Motor neuron (in vitro differentiated cells): ENCODE measurements around the gene UBE2E2. TPM values are rescaled to one million over a fixed set of nuclear protein-coding genes. Genes with fewer than 3 reads are reported as not detected.
"Not testable (repeated sequence)": the region's sequence is repeated elsewhere in the genome, so short reads cannot be mapped to it uniquely, and the experiment has no call there.

Experiments
- ATAC-seq, 8 experiments: fragments of 200-7000 bp; cut with Tn5 transposase; replicated peaks in 6 of 8; 2 replicates each; pipeline ENCODE4 v1.8.0; 2021; ENCODE audit warnings: mild to moderate bottlenecking in 8 of 8, moderate library complexity in 8 of 8
- H3K27ac ChIP-seq, 2 donors: fragments of 250-450 bp; sonication (Bioruptor Pico); 2 replicates each; pipeline ENCODE4 v1.9.0; 2021; ENCODE audit warnings: antibody characterized with exemption in 2 of 2, mild to moderate bottlenecking in 2 of 2, moderate library complexity in 1 of 2
- H3K4me1 ChIP-seq, 2 donors: fragments of 250-450 bp; sonication (Bioruptor Pico); replicated peaks in 1 of 2; 2 replicates each; pipeline ENCODE4 v1.6.1; 2021; ENCODE audit warnings: antibody characterized with exemption in 2 of 2, mild to moderate bottlenecking in 2 of 2, moderate library complexity in 1 of 2
- H3K4me3 ChIP-seq, 5 donors: fragments of 250-450 bp; sonication (Bioruptor Pico); 2 replicates each; pipeline ENCODE4 v1.9.0; 2021; ENCODE audit warnings: antibody characterized with exemption in 5 of 5, mild to moderate bottlenecking in 5 of 5, moderate library complexity in 4 of 5
- WGBS, 10 experiments: fragments of 450-650 bp; shearing (Covaris generic); methylation state at CpG; one replicate each; pipeline ENCODE4 v1.0.0; 2022; 5-methylcytosine and 5-hydroxymethylcytosine counted together
- in situ Hi-C, 9 experiments: fragments of 400-800 bp; cut with MboI; loops; one replicate each; pipeline ENCODE4 v1.15.0; 2021; ENCODE audit warnings: low sequenced_read_pairs in 9 of 9, low pct_unique_long_range_greater_than_20kb in 2 of 9; ENCODE audit not compliant: unreplicated experiment in 9 of 9
- total RNA-seq, 8 experiments: library from RNA; unstranded; fragments of 300-600 nt; gene quantifications; 2 replicates each; pipeline versions ENCODE4 v1.2.3 to v1.2.4, GENCODE V29; 2022

UBE2E2 gene
- total RNA-seq, 8 experiments from 2014 or later = 21.8 to 56.8 (median 46.5) TPM

DNA sequence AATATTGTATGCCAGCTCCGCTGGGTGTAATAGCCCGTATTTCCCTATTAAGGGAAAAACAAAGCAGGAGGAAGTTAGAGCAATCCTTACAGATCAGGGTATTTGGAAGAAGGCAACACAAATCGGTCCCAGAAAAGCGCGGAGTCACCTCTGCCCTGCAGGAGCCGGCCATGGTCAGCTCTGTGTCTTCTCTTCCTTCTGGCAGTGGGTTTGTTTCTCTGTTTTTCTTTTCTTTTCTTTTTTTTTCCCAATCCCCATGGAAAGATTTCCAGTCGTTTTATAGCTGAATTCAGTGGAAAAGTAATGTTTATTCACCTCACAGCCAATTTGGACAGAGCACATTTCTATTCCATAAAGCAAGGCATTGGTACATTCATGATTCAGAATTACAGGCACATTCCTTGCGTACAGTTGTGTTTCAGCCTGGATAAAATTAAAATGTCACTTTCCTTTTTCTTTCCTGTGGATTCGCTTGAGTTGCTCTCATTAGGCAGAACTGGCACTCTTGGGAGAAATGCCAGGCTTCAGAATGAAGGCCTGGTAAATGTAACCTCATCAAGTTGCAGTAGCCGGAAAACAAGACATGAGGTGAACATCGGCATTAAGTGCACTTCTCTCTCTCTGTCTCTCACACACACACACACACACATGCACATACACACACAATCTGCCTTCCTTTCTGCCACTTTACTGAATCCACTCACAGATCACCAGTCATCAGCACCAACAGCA is 398.1 kb downstream of the UBE2E2 start:
- Histone ChIP-seq H3K4me3 (no peak overlapping the region), H3K27ac (no peak overlapping the region), H3K4me1 (peaks cover 0 to 2% of the 10 kb centered on the region in 2 donors)
- WGBS, 10 experiments = 27 to 92% (median 78%) methylated on average over 2 to 10 of the region's 11 CpGs
- in situ Hi-C loops = no loop called here
- ATAC-seq = no peak

GRCh38 chr3:23602971-23603370 is 399.8 kb downstream of the UBE2E2 start:
- H3K4me1 ChIP-seq = no peaks in the 10 kb centered on the region
- WGBS, 10 experiments = 44 to 95% (median 76%) methylated on average over 3 to 9 of the region's 9 CpGs; no CpG with 5 or more reads in 3 of the 10 experiments
- H3K4me3 ChIP-seq = no peak overlapping the region
- H3K27ac ChIP-seq = no peak overlapping the region
- in situ Hi-C loops = no loop called here
- ATAC-seq = no peak

DNA sequence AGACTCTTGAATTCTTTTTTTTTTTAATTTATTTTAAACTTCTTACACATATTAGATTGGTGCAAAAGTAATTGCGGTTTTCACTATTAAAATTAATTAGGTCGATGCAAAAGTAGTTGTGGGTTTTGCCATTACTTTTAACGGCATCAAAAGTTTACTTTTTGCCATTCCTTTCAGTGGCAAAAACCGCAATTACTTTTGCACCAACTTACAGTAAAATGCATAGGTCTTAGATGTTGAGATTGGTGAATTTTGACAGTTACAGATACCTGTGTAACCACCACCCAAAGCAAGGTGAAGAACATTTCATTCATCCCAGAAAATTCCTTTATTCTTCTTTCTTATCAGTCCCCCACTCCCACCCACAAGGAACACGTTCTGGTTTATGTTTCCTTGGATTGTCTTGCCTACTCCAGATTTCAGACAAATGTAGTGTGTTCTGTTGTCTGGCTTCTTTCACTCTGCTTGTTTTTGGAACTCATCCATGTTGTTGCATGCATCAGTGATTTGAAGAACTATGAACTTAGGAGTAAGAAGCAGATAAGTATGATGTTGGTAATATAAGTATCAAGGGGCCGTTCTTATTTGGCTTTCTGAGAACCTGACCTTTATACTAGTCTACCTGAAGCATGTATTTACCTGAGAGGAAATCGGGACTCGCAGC is 404.2 kb downstream of the UBE2E2 start:
- WGBS, 10 experiments = 43 to 97% (median 92%) methylated on average over 3 to 8 of the region's 8 CpGs; no CpG with 5 or more reads in 2 of the 10 experiments
- Histone ChIP-seq H3K4me3 (no peak overlapping the region), H3K27ac (no peak overlapping the region), H3K4me1 (peaks cover 0 to 3% of the 10 kb centered on the region in 2 donors)
- no peak for ATAC-seq
- in situ Hi-C loops = no loop called here

GRCh38 chr3:23608650-23609049 is 405.5 kb downstream of the UBE2E2 start:
- Histone ChIP-seq H3K4me3 (no peak overlapping the region), H3K4me1 (peaks cover 0 to 3% of the 10 kb centered on the region in 2 donors), H3K27ac (no peak overlapping the region)
- in situ Hi-C loops = no loop called here
- WGBS, 10 experiments = 79 to 89% (median 83%) methylated on average over 1 to 2 of the region's 2 CpGs; no CpG with 5 or more reads in 5 of the 10 experiments
- peak in 1 of 8 experiments; percentile 44 for ATAC-seq

GRCh38 chr3:23611737-23612295 is 408.7 kb downstream of the UBE2E2 start:
- Histone ChIP-seq H3K4me3 (no peak overlapping the region), H3K4me1 (peaks cover 0 to 3% of the 10 kb centered on the region in 2 donors), H3K27ac (no peak overlapping the region)
- 48 to 92% (median 79%) methylated on average over 1 to 10 of the region's 13 CpGs; no CpG with 5 or more reads in 1 of the 10 experiments for WGBS, 10 experiments
- ATAC-seq = peak in 6 of 8 experiments; percentile 36 to 62 (median 43)
- in situ Hi-C loops = no loop called here

DNA sequence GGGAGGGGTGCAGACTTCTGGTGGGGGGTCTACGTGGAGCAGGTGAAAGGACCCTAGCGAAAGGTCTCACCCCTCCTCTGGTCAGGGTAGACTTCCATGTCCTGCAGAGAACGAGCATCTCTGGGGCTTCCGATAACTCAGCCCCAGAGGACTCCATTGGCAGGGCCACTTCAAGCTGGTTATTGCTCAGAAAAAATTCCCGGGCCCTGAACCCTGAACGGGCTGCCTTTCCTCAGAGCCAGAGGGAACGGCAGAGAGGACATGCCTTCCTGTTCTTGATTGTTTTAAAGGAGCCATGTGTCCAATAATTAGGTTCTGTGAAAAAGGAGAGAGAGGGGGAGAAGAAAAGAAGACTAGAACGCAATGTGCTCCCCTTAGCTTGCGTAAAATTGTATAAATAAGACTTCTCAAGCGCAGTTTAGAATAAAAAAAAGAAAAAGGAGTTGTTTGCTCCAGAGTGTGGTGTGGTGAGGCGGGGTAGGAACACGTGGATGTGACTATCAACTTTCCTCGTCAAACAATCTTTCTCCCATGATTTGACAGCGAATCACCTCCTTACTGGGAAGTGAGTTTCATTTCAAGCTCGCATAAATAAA is 409.3 kb downstream of the UBE2E2 start:
- no peak overlapping the region for H3K27ac ChIP-seq
- peaks cover 0 to 3% of the 10 kb centered on the region in 2 donors for H3K4me1 ChIP-seq
- in situ Hi-C loops = no loop called here
- no peak overlapping the region for H3K4me3 ChIP-seq
- peak in 1 of 8 experiments; percentile 69 for ATAC-seq
- 48 to 92% (median 82%) methylated on average over 5 to 11 of the region's 15 CpGs for WGBS, 10 experiments

GRCh38 chr3:23615068-23615467 is 411.9 kb downstream of the UBE2E2 start:
- no peak overlapping the region for H3K4me3 ChIP-seq
- ATAC-seq = no peak
- H3K4me1 ChIP-seq = peaks cover 0 to 3% of the 10 kb centered on the region in 2 donors
- no peak overlapping the region for H3K27ac ChIP-seq
- in situ Hi-C loops = no loop called here
- WGBS, 10 experiments = 72 to 100% (median 100%) methylated on average over 1 to 4 of the region's 5 CpGs; no CpG with 5 or more reads in 5 of the 10 experiments

DNA sequence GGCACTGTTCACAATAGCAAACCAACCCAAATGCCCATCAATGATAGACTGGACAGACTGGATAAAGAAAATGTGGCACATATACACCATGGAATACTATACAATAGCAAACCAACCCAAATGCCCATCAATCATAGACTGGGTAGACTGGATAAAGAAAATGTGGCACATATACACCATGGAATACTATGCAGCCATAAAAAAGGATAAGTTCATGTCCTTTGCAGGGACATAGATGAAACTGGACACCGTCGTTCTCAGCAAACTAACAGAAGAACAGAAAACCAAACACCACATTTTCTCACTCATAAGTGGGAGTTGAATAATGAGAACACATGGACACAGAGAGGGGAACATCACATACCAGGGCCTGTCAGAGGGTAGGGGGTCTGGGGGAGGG is 415.3 kb downstream of the UBE2E2 start:
- H3K4me1 ChIP-seq, in situ Hi-C loops, H3K4me3 ChIP-seq, H3K27ac ChIP-seq, ATAC-seq: not testable (repeated sequence)
- 80 to 100% (median 90%) methylated on average over 2 of the region's 2 CpGs; no CpG with 5 or more reads in 5 of the 10 experiments for WGBS, 10 experiments

GRCh38 chr3:23619705-23620637 is 416.8 kb downstream of the UBE2E2 start:
- Histone ChIP-seq H3K4me3 (no peak overlapping the region), H3K27ac (no peak overlapping the region), H3K4me1 (no peaks in the 10 kb centered on the region)
- WGBS, 10 experiments = 50 to 93% (median 82%) methylated on average over 1 to 11 of the region's 12 CpGs; no CpG with 5 or more reads in 2 of the 10 experiments
- peak in 3 of 8 experiments; percentile 70 to 85 (median 80) for ATAC-seq
- in situ Hi-C loops = no loop called here

- in situ Hi-C loops = no loop called here
- ATAC-seq = no peak
- no peaks in the 10 kb centered on the region for H3K4me1 ChIP-seq
- WGBS, 10 experiments = 60 to 100% (median 83%) methylated on average over 1 to 4 of the region's 4 CpGs; no CpG with 5 or more reads in 1 of the 10 experiments
- H3K4me3 ChIP-seq = no peak overlapping the region
- no peak overlapping the region for H3K27ac ChIP-seq
Observed at GRCh38 chr3:23620638-23621015, 417.5 kb downstream of the UBE2E2 start.

- ATAC-seq = no peak
- Histone ChIP-seq H3K4me3 (no peak overlapping the region), H3K27ac (no peak overlapping the region), H3K4me1 (no peaks in the 10 kb centered on the region)
- 60 to 100% (median 100%) methylated on average over 1 of the region's 2 CpGs; no CpG with 5 or more reads in 4 of the 10 experiments for WGBS, 10 experiments
- in situ Hi-C loops = no loop called here
Observed at GRCh38 chr3:23623844-23624243, 420.7 kb downstream of the UBE2E2 start.

- no peak for ATAC-seq
- Histone ChIP-seq H3K4me1 (no peaks in the 10 kb centered on the region), H3K27ac (no peak overlapping the region), H3K4me3 (no peak overlapping the region)
- in situ Hi-C loops = no loop called here
- WGBS, 10 experiments = 33 to 100% (median 60%) methylated on average over 1 of the region's 1 CpG; no CpG with 5 or more reads in 6 of the 10 experiments
Observed at GRCh38 chr3:23624305-23624704, 421.2 kb downstream of the UBE2E2 start.
